Thyroid gland (tissue), 4 donors: Measurements from ENCODE around the gene HLCS. TPM values are rescaled to one million over a fixed set of nuclear protein-coding genes. Genes with fewer than 3 reads are reported as not detected.

Experiments
- DNase-seq, 2 donors: peaks; one replicate each; pipeline ENCODE4 v3.0.0-alpha.2; 2019
- H3K27ac ChIP-seq, 3 donors: fragments of 200-600 bp; sonication (generic); 1 replicate in 2 of 3; 2 replicates in 1 of 3; pipeline ENCODE4 v1.5.1; 2016 to 2019; ENCODE audit warnings: mild to moderate bottlenecking in 1 of 3, moderate library complexity in 1 of 3
- H3K27me3 ChIP-seq: fragments of 200-600 bp; sonication (generic); one replicate; pipeline ENCODE4 v1.5.1; 2019
- H3K36me3 ChIP-seq, 2 donors: fragments of 200-600 bp; sonication (generic); one replicate each; pipeline ENCODE4 v1.5.1; 2016 to 2019
- H3K4me1 ChIP-seq, 2 donors: fragments of 200-600 bp; sonication (generic); one replicate each; pipeline ENCODE4 v1.5.1; 2017 to 2019
- H3K4me3 ChIP-seq, 3 donors: fragments of 200-600 bp; sonication (generic); replicated peaks in 1 of 3; 1 replicate in 2 of 3; 2 replicates in 1 of 3; pipeline ENCODE4 v1.5.1; 2016; ENCODE audit warnings: mild to moderate bottlenecking in 1 of 3
- H3K9me3 ChIP-seq: fragments of 200-600 bp; sonication (generic); one replicate; pipeline ENCODE4 v1.5.1; 2017
- POLR2A ChIP-seq, 2 donors: fragments of 450-650 bp; IDR thresholded peaks; one replicate each; pipeline ENCODE4 v1.6.1; 2017; ENCODE audit warnings: antibody characterized with exemption in 2 of 2, mild to moderate bottlenecking in 2 of 2, moderate library complexity in 1 of 2
- WGBS, 2 donors: methylation state at CpG; one replicate each; pipeline ENCODE4 v1.1.5; 2017; 5-methylcytosine and 5-hydroxymethylcytosine counted together
- intact Hi-C: fragments of 100-400 bp; cut with DNase I; formaldehyde crosslinking; loops from one replicate; pipeline ENCODE4 v1.15.1; 2023
- total RNA-seq, 4 donors: library from RNA; depleted of rRNA; stranded (reverse); fragments of >200 nt; gene quantifications; one replicate each; pipeline ENCODE4 v1.2.3, GENCODE V29; 2016
- TF ChIP-seq, protein P1 (sequence below), 6 experiments: fragments of 200-600 bp in 3 of 6; fragments of 450-650 bp in 3 of 6; sonication (generic) in 3 of 6; IDR thresholded peaks; one replicate each; pipeline ENCODE4 v1.5.1; 2016 to 2019; ENCODE audit warnings: antibody characterized with exemption in 6 of 6, mild to moderate bottlenecking in 2 of 6, inconsistent platforms in 1 of 6, moderate library complexity in 1 of 6

Gene HLCS
- total RNA-seq, 4 donors from 2014 or later, result 34.2 to 70.7 (median 43.4) TPM

DNA sequence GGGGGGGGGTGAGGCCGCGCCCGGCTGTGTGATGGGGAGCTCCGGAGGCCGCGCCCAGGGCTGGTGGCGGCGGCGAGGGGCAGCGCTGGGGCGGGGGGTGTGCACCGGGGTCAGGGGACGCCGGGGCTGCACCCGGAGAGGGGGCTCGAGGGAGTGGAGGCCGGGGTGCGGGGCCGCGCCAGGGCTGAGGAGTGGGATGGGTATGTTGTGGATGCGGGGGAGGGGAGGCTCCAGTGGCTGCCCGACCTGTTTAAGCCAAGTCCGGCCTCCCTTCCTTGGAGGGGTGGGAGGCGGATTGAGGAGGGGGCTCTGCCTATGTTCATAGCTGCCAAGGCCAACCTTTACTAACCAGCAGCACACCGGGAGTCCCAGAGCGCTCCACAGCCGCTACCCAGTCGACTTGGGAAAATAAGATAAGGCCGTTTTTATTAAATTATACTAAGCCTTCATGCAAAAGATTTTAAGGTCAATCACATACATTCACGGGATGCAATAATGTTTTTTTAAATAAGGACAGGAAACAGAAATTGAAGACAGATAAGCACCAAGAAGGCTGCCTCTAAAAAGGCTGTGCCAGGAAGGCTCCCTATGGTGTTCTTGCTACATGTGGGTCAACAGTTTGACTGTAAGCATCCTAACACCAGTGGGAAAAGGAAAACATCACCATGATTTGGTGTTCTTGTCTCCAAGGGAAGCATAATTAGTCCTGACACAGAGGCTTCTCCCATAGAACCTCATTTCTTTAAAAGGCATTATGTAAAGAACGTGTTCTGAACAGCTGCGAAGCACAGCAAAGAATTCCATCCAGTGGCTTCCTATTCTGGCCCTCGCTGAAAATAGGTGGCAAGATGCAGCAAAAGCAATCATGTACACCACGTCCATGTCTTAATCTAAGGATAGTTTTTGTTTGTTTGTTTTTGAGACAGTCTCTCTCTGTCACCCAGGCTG lies 626 bp upstream of the HLCS start:
- H3K9me3 ChIP-seq, result no peaks in the 10 kb centered on the region
- H3K36me3 ChIP-seq, result no peaks in the 10 kb centered on the region
- WGBS, 2 donors, result 35 to 47% methylated on average over 12 to 15 of the region's 34 CpGs
- intact Hi-C loops, result loop anchor here (2.0 kb wide), 1 partner anchor 22 kb away; no protein-coding TSS in a partner anchor
- TF ChIP-seq, protein P1, sequence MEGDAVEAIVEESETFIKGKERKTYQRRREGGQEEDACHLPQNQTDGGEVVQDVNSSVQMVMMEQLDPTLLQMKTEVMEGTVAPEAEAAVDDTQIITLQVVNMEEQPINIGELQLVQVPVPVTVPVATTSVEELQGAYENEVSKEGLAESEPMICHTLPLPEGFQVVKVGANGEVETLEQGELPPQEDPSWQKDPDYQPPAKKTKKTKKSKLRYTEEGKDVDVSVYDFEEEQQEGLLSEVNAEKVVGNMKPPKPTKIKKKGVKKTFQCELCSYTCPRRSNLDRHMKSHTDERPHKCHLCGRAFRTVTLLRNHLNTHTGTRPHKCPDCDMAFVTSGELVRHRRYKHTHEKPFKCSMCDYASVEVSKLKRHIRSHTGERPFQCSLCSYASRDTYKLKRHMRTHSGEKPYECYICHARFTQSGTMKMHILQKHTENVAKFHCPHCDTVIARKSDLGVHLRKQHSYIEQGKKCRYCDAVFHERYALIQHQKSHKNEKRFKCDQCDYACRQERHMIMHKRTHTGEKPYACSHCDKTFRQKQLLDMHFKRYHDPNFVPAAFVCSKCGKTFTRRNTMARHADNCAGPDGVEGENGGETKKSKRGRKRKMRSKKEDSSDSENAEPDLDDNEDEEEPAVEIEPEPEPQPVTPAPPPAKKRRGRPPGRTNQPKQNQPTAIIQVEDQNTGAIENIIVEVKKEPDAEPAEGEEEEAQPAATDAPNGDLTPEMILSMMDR (IDR thresholded peaks at IDR 0.05), result no peak
- no peak for TF ChIP-seq POLR2A (IDR thresholded peaks at IDR 0.05)
- peaks cover 8 to 14% of the 10 kb centered on the region in 2 donors for H3K4me1 ChIP-seq
- H3K27ac ChIP-seq, result peak overlapping the region; percentile 83 to 89 (median 86)
- H3K4me3 ChIP-seq, result peak overlapping the region in 2 of 3 donors; percentile 17 to 64
- no peaks in the 10 kb centered on the region for H3K27me3 ChIP-seq
- peak; percentile 29 to 44 for DNase-seq

DNA sequence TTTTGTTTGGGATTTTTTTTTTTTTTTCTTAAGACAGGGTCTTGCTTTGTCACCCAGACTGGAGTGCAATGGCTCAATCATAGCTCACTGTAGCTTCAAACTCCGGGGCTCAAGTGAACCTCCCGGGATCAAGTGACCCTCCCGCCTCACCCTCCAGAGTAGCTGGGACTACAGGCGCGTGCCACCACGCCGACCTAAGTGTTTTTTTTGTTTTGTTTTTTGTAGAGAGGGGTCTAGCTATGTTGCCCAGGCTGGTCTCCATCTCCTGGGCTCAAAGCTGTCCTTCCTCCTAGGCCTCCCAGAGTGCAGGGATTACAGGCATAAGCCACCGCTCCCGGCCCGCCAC lies 776 bp downstream of the HLCS start:
- TF ChIP-seq, protein P1 (IDR thresholded peaks at IDR 0.05), result no peak
- TF ChIP-seq POLR2A (IDR thresholded peaks at IDR 0.05), result no peak
- Histone ChIP-seq H3K9me3 (no peaks in the 10 kb centered on the region), H3K27me3 (no peaks in the 10 kb centered on the region), H3K4me3 (peak overlapping the region; percentile 56 to 86 (median 64)), H3K4me1 (peaks cover 8 to 14% of the 10 kb centered on the region in 2 donors), H3K27ac (peak overlapping the region; percentile 75 to 88 (median 78)), H3K36me3 (peaks cover 0 to 5% of the 10 kb centered on the region in 2 donors)
- intact Hi-C loops, result loop anchor here (2.0 kb wide), 1 partner anchor 23 kb away; no protein-coding TSS in a partner anchor
- no peak for DNase-seq
- WGBS, 2 donors, result 27 to 32% methylated on average over 10 of the region's 10 CpGs

DNA sequence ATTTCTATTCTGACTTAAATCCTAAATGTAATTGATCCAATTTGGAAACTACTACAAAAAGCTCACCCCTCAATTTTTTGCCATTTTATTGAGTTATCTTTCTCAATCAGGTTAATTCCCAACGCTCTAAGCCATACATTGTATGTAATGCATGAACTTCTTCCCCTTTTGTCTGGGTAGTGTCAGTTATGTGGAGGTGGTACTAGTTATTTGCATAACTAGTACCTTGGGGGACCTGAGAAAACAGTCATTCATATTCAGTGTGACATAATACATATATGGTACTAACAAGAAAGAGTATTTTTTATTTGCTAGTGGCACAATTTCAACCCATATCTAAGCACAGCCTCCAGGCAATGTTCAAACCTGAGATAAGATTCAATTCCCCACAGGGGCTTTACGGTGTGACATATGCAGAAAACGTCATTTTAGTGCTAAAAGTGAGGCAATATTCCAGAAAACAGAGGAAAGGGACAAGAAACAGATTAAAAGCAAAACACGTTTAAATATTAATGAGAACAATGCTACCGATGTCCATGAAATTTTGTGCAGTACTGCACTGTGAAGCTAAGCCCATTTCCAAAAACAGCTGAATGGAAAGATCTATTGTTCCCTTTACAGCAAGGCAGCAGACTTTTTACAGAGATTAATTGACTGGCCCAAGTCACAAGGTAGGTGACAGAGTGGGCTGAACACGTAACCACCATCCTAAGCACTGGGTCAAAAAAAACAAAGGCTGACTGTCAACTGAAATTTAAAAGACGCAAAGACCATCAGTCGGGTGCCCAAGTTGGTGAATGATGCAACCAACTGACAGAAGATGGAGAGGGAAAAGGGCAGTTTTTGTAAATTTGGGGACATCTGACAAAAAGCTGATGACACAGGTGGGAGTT lies 1.4 kb downstream of the HLCS start:
- intact Hi-C loops, result no loop called here
- H3K27ac ChIP-seq, result no peak overlapping the region
- H3K9me3 ChIP-seq, result no peaks in the 10 kb centered on the region
- 83% methylated on average over 8 of the region's 8 CpGs for WGBS, 2 donors
- no peaks in the 10 kb centered on the region for H3K27me3 ChIP-seq
- peaks cover 8 to 14% of the 10 kb centered on the region in 2 donors for H3K4me1 ChIP-seq
- DNase-seq, result no peak
- H3K4me3 ChIP-seq, result no peak overlapping the region
- TF ChIP-seq, protein P1 (IDR thresholded peaks at IDR 0.05), result no peak
- TF ChIP-seq POLR2A (IDR thresholded peaks at IDR 0.05), result no peak
- H3K36me3 ChIP-seq, result peaks cover 0 to 5% of the 10 kb centered on the region in 2 donors

DNA sequence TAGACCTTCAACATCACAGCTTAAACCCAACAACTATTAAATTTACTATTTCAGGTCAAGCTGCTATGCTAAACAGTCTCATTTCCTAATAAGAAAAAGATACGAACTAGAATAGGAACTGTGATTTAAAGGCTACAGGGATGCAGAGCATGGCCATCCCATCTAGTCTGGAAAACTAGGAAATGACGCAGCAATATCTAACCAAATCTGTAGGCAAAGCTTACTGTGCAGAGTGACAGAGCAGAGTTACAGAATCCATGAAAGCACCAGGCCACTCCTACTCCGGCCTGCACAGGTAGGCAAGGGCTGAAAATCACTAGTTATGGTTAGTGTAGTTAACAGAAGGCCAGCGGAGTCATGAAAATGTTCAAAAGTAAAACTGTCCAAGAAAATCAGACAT lies 2.1 kb downstream of the HLCS start:
- intact Hi-C loops, result no loop called here
- H3K36me3 ChIP-seq, result peaks cover 0 to 5% of the 10 kb centered on the region in 2 donors
- H3K9me3 ChIP-seq, result no peaks in the 10 kb centered on the region
- 91 to 94% methylated on average over 4 of the region's 4 CpGs for WGBS, 2 donors
- DNase-seq, result no peak
- peaks cover 8 to 14% of the 10 kb centered on the region in 2 donors for H3K4me1 ChIP-seq
- no peak for TF ChIP-seq POLR2A (IDR thresholded peaks at IDR 0.05)
- TF ChIP-seq, protein P1 (IDR thresholded peaks at IDR 0.05), result no peak
- no peak overlapping the region for H3K4me3 ChIP-seq
- no peak overlapping the region for H3K27ac ChIP-seq
- no peaks in the 10 kb centered on the region for H3K27me3 ChIP-seq
